ENCODE data around the gene ACD. TPM values are rescaled to one million over a fixed set of nuclear protein-coding genes. Genes with fewer than 3 reads are reported as not detected.
A peak's percentile ranks its signal among the peaks of the same experiment; 100 is the strongest.

The ACD gene
- total RNA-seq, 2 donors from 2014 or later: 13.3 to 16.0 TPM

DNA sequence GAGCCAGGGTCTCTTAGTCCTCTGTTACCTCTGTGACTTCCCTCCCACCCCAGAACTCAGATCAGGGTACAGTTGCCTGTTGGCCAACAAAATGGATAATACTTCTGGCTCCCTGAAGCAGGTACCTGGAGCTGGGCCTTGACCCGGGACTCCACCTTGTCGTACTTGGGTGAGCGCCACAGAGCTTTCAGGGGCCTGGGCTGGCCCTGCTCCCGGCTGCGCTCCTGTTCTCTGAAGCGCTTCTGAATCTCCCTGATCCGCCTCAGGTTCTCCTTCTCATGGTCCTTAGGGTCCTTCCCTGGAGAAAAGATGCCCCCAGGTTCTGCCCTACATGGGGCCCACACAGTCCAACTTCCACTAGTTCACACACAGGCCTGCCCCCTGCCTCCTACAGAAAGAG, 4.8 kb upstream of the ACD start:
- no peak for DNase-seq (ENCODE audit: low spot score)
- intact Hi-C loops (cut with DNase I): loop anchor here (5.0 to 10.0 kb wide), 3 partner anchors 100 to 143 kb away; partner anchors contain the start of gene CTCF (in 2 of the 2)

DNA sequence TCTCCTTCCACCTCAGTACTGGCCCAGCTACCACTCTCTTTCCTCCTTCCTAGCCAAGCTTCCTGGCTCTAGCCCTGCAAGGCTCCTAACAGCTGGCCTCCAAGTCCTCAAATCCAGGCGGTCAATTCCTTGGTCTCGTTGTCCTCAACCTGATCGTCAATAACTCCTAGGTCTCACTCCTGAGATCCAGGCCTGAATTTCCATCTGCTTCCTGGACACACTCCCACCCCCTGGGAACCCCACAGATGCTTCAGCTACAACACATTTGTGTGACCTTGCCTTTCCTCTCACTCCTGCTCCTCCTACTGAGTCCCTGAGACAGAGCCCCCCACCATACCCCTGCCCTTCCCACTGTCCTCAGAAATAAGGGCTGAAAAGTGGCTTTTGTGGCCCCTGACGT, 4.2 kb upstream of the ACD start:
- DNase-seq (ENCODE audit: low spot score): no peak
- intact Hi-C loops (cut with DNase I): loop anchor here in 1 of 2 donors (10.0 kb wide), 1 partner anchor 99 kb away; the partner anchor contains the start of gene CTCF

DNA sequence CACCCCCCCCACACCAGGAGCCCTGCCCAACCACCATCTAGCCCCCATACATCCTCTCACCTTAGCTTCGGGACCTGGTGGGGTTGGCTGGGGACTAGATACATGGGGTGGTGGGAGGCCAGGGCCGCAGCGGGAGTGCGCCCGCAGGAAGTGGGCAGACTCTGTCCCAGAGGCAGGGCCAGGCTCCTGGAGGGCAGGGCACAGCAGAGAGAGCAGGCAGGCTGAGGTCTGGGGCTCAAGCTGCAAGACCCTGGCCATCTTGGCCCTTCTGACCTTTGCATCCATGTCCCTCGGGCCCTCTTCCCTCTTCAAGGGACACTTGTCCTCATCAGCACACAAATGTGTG, 3.8 kb upstream of the ACD start:
- intact Hi-C loops (cut with DNase I): loop anchor here in 1 of 2 donors (10.0 kb wide), 1 partner anchor 99 kb away; the partner anchor contains the start of gene CTCF
- no peak for DNase-seq (ENCODE audit: low spot score)

DNA sequence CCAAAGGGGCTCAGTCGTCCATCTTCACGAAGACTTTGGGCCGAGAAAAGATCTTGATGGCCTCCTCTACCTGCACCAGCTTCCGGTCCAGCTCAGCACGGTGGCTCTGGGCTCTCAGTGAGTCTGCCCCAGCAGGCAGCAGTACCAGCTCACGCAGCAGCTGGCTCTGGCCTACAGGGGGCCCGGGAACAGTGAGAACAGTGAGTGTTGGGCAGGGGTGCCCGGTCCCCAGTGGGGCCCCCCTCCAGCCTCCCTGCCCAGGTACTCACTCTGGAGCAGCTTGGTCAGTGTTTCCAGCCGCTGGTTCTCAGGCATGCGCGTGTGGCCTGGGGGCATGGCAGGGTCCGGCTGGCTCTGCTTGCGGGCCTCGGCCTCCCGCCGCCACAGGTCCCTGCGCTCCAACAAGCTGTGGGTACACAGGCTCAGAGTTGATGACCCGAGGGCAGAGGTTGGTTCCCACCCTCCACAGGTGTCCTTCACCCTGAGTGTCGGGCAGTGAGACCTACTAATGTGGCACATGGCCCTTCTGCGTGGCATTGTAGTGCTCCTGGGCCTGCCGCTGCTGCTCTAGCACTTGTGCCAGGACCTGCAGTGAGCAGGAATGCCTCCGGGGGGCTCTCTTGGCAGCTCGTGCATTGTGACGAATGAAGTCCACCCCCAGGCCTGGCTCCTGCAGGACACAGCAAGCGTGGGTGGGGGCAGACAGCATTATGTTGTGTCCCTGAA, 3.3 kb upstream of the ACD start:
- DNase-seq (ENCODE audit: low spot score): no peak
- intact Hi-C loops (cut with DNase I): loop anchor here in 1 of 2 donors (10.0 kb wide), 1 partner anchor 99 kb away; the partner anchor contains the start of gene CTCF

DNA sequence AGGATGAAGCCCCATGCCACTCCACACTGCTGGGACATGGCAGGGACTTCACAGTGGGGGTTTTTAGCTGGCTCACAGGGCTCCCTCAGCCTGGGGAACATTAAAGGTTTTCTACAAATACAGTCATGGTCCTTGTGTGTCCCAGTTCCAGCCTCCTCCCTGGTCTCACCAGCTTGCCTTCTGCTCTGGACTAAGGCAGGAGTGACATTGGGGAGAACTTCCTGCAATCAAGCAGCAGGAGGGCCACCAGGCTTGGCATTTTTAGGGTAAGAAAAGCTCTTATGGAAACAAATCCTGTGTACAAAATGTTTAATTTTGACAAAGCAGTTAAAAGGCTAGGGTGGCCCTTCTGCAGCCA, 2.6 kb upstream of the ACD start:
- intact Hi-C loops (cut with DNase I): loop anchor here in 1 of 2 donors (10.0 kb wide), 1 partner anchor 98 kb away; the partner anchor contains the start of gene CTCF
- no peak for DNase-seq (ENCODE audit: low spot score)

DNA sequence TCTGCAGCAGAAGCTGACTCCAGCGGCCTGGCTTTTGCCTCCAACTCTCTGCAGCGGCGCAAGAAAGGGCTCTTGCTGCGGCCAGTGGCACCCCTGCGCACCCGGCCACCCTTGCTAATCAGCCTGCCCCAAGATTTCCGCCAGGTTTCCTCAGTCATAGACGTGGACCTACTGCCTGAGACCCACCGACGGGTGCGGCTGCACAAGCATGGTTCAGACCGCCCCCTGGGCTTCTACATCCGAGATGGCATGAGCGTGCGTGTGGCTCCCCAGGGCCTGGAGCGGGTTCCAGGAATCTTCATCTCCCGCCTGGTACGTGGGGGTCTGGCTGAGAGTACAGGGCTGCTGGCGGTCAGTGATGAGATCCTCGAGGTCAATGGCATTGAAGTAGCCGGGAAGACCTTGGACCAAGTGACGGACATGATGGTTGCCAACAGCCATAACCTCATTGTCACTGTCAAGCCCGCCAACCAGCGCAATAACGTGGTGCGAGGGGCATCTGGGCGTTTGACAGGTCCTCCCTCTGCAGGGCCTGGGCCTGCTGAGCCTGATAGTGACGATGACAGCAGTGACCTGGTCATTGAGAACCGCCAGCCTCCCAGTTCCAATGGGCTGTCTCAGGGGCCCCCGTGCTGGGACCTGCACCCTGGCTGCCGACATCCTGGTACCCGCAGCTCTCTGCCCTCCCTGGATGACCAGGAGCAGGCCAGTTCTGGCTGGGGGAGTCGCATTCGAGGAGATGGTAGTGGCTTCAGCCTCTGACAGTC, 2.0 kb upstream of the ACD start:
- intact Hi-C loops (cut with DNase I): loop anchor here in 1 of 2 donors (10.0 kb wide), 1 partner anchor 97 kb away; the partner anchor contains the start of gene CTCF
- DNase-seq (ENCODE audit: low spot score): no peak

DNA sequence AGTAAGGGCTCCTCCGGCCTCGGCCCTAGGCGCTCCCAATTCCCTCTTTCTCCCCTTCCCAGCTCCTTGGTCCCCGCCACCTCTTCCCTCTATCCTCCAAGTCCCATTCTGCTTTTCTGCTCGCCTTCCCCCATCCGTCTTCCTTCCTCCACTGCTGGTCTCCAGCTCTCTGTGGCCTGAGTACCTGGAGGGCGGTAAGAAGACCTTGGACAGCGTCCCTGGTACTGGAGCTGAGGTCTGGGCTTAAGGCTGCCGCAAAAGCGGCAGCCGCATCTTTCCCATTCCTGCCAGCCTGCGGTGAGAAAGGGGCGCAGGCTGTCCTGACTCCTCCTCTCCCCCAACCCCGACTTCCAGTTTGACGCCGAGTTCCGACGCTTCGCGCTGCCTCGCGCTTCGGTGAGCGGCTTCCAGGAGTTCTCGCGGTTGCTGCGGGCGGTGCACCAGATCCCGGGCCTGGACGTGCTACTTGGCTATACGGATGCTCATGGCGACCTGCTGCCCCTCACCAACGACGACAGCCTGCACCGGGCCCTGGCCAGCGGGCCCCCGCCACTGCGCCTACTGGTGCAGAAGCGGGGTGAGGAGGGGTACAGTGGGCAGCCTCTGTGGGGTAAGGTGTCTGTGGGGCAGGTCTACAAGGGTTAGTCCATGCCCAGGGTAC, 1.2 kb upstream of the ACD start:
- intact Hi-C loops (cut with DNase I): loop anchor here in 1 of 2 donors (10.0 kb wide), 1 partner anchor 96 kb away; the partner anchor contains the start of gene CTCF
- DNase-seq (ENCODE audit: low spot score): no peak

DNA sequence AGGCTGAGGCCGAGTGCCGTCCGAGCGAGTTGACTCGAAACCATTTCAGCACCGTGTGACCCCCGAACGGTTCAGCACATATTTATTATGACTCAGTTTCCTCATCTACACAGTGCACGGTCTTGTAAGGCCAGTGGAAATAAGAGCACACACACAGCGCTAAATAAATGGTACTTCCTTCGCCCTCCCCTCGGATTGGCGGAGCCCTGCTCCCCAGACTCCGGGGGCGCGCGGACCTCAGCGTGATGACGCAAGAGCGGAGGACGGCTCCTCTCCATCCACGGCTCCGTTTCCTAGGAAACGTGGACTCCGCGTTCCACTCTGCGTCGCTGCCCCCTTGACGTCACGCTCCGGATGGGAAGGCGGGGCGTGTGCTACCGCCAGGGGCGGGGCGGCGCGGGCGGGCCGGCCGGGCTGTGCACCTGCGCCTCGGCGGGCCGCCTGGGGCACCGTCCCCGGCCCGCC, 536 bp upstream of the ACD start, which contains the start of gene PARD6A:
Gene PARD6A, plus strand, starts transcription at position 397 of the 465 bp plus-strand sequence. CDS start 79 bp downstream, outside the sequence.
- intact Hi-C loops (cut with DNase I): loop anchor here in 1 of 2 donors (10.0 kb wide), 1 partner anchor 96 kb away; the partner anchor contains the start of gene CTCF
- peak; percentile 99 for DNase-seq (ENCODE audit: low spot score)

DNA sequence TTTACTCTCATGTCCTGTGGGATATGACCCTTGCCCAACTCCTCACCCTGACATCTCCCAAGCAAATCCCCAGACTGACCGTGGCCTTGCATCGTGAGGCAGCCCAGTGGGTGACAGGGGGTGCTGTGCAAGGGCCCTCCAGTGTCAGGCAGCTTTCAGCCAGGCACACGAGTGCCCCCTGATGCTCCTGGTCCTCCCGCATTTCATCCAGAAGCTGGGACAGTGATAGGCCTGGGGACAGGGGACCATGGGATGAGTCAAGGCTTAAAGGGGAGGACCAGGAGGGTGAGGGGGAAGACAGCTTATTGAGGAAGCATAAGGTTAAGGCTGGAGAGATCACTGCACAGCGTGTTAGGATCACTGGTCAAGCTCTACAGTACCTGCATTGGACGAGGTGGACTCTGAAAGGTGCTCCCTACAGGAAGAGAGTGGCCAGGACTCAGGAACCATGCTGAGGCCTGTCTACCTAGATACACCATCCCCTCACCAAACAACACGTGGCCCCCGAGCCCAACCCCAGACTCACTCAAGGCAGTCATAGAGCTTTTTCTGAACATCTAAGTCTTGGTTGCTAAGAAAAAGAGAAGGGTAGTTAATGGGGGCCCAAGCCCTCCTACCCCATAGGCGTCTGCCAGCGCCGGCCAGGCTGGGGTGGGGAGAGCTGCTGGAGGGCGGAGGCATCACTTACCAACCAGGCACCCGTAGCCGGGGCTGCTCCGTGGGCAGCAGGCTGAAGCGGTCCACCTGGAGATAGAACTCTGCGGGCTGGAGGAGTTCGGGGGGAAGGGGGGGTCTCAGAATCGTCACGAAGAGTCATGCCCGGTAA, 998 bp downstream of the ACD start:
- DNase-seq (ENCODE audit: low spot score): no peak
- intact Hi-C loops (cut with DNase I): no loop called here

DNA sequence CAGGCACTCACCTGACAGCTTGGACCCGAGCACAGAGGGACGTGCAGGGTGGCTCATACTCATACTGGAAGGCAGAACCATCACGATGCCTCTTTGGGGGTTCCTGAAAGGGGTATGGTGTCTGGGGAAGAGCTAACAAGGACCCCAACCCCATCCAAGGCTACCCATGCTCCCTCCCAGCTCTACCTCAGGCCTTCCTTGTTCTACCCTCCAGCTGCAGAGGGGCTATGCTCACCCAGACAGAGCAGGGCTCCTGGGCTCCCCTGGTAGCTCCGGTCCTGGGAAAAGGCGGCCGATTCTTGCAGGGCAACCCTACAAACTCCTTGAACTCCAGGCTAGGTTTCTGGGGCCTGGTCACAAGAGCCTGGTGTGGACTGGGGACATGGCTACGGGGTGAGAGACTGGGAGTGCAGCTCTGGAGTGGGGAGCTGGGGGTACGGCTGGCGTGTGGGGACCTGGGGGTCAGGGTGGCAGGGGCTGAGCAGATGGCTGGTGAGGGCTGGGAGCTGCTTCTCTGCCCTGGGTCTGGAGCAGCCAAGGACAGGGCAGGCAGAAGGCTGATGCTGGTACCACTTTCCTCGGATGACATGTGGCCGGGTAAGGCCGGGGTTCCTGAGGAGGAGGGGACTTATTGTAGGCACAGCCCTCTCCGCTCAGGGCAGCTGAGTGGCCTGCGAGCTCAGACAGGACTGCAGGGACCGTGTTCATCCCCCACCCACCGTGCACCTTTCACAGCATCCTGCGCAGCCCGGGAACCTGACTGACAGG, 2.1 kb downstream of the ACD start:
- intact Hi-C loops (cut with DNase I): no loop called here
- no peak for DNase-seq (ENCODE audit: low spot score)

DNA sequence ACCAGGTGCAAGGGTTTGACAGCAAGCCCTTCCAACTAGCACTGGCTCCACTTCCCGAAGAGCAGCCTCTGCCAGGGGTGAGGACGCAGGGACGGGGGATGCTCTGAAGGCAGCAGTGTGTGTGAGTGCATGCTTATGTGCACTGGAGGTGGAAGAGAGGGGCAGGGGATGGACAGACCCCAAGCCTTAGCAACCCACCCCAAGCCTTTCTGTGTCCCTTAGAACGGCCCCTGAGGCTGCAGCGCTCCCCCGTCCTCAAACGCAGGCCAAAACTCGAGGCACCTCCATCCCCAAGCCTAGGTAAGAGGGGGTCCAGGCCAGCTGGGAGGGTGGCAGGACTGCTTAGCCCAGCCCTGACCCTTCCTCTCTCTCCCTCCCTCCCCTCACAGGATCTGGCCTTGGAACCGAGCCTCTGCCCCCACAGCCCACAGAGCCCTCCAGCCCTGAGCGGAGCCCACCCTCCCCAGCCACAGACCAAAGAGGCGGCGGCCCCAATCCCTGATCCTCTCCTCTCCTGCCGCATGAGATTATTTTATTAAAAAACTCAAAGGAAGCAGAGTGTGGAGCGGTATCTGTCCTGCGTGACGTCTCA, 2.9 kb downstream of the ACD start:
- intact Hi-C loops (cut with DNase I): no loop called here
- DNase-seq (ENCODE audit: low spot score): no peak

DNA sequence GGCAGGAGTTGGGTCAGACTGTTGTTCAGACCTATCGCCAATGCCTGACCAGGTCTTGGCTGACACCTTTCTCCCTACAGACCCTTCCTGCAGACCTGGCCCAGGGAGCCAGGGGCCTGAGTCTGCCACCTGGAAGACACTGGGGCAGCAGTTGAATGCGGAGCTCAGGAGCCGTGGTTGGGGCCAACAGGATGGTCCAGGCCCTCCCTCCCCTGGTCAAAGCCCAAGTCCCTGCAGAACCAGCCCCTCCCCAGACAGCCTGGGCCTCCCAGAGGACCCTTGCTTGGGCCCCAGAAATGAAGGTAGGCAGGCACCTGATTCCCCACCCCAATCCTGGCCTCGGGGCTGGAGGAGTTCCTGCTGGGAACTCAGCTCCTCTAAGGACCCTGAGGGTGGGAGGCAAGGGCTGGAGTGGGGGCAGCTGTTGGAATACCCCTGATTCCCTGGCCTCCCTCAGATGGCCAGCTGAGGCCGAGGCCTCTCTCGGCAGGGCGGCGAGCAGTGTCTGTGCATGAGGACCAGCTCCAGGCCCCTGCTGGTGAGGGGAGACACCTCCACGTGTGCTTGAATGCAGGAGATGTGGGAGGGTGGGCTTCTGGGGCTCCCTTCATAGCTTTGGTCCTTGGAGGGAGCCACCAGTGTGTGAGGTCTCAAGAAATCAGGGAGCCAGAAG, 3.6 kb downstream of the ACD start:
- intact Hi-C loops (cut with DNase I): no loop called here

DNA sequence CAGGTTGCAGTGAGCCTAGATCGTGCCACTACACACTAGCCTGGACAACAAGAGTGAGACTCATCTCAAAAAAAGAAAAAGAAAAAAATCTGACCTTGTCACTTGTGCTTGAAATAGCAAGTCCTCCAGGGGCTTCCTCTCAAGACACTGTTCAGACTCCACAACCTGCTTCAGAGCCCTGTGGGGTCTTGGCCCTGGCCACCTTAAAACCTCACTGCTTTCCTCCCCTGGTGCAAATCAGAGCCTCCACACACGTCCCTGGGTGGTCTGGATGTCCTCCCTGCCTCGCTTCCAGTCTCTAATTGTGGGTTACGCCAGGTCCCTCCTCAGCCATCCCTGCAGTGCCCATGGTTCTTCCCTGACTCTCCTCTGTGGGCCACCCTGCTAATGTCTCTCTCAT, 4.7 kb downstream of the ACD start:
- no peak for DNase-seq (ENCODE audit: low spot score)
- intact Hi-C loops (cut with DNase I): no loop called here

More for the DNA sequence above, 3.6 kb downstream of the ACD start:
- DNase-seq (ENCODE audit: low spot score): no peak

DNA sequence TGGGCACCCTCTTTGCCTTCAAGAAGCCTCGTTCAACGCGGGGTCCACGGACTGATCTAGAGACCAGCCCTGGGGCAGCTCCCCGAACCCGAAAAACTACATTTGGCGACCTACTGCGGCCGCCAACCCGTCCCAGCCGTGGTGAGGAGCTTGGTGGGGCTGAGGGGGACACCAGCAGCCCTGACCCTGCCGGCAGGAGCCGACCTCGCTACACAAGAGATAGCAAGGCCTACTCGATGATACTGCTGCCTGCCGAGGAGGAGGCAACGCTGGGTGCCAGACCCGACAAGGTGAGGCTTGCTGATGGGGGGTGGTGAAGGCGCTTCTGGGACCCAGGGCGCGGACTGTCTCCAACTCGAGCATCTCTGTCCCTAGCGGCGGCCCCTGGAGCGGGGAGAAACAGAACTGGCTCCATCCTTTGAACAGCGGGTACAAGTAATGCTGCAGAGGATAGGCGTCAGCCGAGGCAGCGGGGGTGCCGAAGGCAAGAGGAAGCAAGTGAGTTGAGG, 5.6 kb downstream of the ACD start:
- no peak for DNase-seq (ENCODE audit: low spot score)
- intact Hi-C loops (cut with DNase I): no loop called here

DNA sequence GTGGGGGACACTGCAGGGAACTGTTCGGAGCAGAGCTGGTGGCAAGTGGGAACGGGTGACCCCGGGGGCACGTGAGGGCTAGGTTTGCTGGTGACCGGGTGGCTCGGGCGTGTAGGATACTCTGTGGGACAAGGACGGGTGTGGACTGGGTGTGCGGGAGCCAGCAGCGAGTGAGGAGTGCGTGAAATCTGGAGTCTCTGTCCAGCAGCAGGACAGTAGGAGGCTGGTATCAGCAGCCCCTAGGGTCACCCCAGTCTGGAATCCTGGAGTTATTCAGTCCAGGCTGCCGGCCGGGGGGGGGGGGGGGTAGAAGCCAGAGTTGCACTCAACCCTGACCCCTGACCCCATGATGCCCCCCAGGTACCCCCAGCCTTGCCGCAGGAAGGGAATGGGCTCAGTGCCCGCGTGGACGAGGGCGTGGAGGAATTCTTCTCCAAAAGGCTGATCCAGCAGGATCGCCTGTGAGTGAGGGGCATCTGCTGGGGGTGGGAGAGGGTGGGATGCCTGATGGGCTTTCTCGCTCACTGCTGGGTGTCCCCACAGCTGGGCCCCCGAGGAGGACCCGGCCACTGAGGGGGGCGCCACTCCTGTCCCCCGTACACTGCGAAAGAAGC, 6.2 kb downstream of the ACD start:
- intact Hi-C loops (cut with DNase I): no loop called here
- DNase-seq (ENCODE audit: low spot score): no peak

DNA sequence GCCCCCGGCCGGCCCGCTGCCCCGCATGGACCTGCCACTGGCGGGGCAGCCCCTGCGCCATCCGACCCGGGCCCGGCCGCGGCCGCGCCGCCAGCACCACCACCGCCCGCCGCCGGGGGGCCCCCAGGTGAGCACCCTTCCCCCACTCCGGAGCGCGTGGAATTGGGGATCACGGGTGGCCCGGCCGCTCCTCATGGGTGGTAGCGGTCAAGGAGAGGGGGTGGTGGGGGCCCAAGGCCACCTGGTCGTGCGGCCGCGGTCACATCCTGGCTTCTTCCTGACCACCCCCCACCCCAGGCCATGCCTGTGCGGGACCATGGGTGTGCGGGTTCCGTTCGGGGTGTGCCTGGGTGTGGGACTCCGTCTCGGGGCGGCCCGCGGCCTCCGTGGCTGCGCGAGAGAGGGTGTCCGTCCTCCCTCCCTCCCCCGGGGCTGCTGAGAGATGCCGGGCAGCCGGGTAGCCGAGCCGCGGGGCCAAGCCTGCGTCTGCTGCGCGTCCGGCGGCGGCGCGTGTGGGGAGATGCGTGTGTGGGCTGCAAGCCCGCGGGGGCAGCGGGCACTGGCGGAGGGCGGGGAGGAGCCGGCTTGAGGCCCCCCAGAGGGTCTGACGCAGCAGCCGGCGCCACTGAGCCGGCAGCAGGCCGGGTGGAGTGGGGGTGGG, 6.8 kb downstream of the ACD start:
- DNase-seq (ENCODE audit: low spot score): no peak
- intact Hi-C loops (cut with DNase I): no loop called here

Data from posterior vena cava (tissue), 2 donors.